ENCODE results near the gene C6orf62.
"Not testable (repeated sequence)": the region's sequence is repeated elsewhere in the genome, so short reads cannot be mapped to it uniquely, and the experiment has no call there.

C6orf62 gene

DNA sequence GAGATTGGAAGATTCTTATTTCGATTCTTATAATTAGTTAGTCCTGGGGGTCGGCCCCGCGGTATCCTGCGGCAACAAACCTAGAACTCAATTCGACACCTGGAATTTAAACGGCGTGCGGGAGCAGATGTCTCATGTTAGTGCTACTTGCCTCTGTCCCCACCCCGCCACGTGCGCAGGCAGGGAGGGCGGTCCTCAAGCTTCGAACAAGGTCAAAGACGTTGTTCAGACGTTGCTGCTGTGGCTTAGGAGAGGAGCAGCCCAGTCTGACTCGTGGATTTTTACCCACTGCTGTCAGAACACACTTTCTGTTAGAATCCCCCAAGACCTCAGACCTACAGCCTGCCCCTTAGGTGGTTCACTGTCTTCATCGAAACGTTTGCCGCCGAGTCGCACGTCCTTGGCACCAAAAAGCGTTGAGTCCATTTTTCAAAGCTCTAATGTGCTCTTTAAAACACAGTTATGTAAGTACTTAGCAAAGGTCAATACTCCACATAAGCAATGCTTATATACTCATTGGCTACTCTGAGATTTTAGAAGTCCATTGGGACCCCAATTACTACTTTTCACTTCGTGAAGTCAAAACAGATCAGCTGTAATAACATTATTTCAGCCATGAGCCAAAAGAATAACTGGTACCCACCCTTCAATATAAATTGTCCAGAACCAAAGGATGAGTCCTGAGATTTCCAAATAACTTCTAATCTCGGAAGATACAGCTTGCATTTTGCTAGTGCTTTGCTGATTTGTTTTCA is 2.7 kb upstream of the C6orf62 start:
- no peak for DNase-seq (ENCODE audit: low spot score in 2 of 2)
- H3K36me3 Mint-ChIP-seq: peaks cover 48% of the 10 kb centered on the region
- ATAC-seq: peak; percentile 82
- H3K4me1 Mint-ChIP-seq: peaks cover 24% of the 10 kb centered on the region
- peak overlapping the region; percentile 99 for H3K4me3 Mint-ChIP-seq
- H3K27ac Mint-ChIP-seq: peak overlapping the region; percentile 99
- H3K9me3 Mint-ChIP-seq: no peaks in the 10 kb centered on the region

DNA sequence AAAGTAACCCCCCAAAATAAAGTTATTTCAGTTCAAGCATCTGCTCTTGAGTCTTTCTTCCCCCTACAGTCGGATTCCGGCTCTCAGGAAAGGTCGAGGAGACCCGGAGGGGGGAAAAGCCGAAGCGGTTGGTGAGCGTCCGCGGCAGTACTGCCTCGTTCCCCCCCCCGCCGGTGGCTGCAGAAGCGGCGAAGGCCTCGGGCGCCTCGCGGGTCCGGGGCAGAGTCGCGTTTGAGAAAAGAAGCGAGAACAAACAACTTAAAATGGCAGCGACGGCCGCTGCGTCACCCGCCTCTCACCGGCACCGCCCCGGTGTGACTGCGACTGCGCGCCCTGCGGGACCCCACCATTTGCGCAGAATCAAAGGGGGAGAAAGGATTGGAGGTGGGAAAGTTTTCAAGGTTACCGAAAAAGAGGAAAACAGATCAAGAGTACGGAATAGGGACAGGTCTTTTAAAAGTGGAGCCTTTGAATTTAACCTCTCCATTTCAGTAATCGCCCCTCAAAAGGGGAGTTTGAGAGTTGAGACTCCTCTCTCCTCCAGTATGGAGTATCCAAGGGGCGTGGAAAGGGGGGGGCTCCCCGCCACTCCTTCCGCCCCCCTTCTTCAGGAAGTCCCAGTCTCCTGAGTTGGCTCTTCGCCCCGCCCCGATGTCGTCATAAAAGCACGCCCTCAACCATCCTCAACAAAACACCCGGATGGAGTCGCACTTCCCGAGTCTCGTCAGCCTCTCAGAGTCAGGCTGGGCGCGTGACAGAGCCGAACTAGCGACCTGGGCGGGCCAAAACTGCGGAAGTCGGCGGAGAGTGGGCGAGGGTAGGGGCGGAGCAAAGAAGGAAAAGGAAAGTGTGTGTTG is 1.9 kb upstream of the C6orf62 start:
- Mint-ChIP-seq H3K4me1 (peaks cover 31% of the 10 kb centered on the region), H3K36me3 (peaks cover 56% of the 10 kb centered on the region), H3K27ac (peak overlapping the region; percentile 99), H3K4me3 (peak overlapping the region; percentile 99), H3K9me3 (no peaks in the 10 kb centered on the region)
- ATAC-seq: peak; percentile 91
- peak; percentile 95 to 99 for DNase-seq (ENCODE audit: low spot score in 2 of 2)

DNA sequence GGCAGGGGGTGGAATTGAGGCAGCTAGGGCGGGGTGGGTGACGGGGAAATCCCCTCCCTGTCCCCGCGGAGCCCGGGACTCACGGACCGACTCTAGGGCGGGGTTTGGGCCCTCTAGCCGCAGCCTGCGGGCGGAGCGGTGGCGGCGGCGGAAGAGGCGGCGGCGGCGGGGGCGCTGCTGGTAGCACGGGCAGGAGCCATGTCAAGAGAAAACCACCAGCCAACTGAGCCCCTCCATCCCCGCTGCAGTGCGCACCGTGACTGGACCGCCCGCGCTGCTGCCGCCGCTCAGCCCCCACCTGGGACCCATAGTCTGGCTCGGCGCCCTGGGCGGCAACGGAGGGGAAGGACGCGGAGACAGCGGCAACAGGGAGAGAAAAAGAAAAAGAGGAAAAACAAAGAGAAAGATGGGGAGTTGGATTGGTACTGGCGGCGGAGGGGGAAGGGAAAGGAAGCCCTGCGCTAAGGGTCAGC is 1.2 kb upstream of the C6orf62 start:
- ATAC-seq: peak; percentile 23
- peaks cover 63% of the 10 kb centered on the region for H3K36me3 Mint-ChIP-seq
- H3K27ac Mint-ChIP-seq: peak overlapping the region; percentile 99
- H3K4me1 Mint-ChIP-seq: peaks cover 37% of the 10 kb centered on the region
- DNase-seq (ENCODE audit: low spot score in 2 of 2): peak; percentile 68 to 86
- no peaks in the 10 kb centered on the region for H3K9me3 Mint-ChIP-seq
- H3K4me3 Mint-ChIP-seq: peak overlapping the region; percentile 99

DNA sequence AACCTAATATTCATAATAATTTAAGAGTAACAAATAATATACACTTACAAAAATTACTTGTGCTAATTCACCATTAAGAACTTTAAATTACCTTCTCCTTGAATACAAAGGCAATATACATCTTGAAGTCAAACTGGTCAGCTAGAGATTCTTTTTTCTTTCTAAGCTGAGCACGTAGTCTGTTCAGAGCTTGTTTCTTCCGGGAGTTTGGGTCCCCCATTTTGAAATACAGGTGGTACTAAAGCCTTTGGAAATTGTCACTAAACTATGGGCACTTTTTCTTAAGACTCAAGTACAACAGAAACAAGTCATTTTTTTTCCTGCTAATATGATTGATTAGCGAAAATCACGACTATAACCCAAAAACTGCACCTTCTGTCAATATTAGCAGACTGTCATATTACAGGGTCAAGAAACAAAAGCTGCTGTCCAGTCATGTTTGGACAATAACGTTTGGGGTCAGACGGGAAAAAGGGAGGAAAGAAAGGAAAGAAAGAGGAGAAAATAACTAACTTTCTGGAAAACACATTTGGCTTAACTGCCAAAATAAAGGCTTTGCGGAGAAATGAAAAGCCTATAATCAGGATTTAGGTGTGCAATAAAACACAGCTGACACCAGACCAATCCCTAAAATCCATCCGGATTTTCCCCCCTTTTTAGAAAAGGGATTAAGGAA is 367 bp downstream of the C6orf62 start:
- Mint-ChIP-seq H3K27ac (peak overlapping the region; percentile 99), H3K4me3 (peak overlapping the region; percentile 99), H3K36me3 (peaks cover 79% of the 10 kb centered on the region), H3K4me1 (peaks cover 50% of the 10 kb centered on the region), H3K9me3 (no peaks in the 10 kb centered on the region)
- DNase-seq (ENCODE audit: low spot score in 2 of 2): no peak
- no peak for ATAC-seq

DNA sequence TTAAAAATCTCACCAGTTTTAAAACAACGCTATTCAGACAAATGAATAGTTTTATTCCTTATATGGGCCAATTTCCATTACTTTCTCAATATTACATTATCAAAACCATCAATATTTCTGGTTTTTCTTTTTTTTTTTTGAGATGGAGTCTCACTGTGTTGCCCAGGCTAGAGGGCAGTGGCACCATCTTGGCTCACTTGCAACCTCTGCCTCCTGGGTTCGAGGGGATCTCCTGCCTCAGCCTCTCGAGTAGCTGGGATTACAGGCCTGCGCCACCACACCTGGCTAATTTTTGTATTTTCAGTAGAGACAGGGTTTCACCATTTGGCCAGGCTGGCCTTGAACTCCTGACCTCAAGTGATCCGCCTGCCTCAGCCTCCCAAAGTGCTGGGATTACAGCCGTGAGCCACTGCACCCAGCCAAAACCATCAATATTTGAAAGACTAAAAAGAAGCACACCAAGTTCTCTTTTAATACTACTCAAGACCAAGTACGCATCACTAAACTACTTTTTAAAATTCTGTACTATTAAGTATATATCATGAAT is 2.3 kb downstream of the C6orf62 start:
- H3K36me3 Mint-ChIP-seq: peaks cover 98% of the 10 kb centered on the region

DNA sequence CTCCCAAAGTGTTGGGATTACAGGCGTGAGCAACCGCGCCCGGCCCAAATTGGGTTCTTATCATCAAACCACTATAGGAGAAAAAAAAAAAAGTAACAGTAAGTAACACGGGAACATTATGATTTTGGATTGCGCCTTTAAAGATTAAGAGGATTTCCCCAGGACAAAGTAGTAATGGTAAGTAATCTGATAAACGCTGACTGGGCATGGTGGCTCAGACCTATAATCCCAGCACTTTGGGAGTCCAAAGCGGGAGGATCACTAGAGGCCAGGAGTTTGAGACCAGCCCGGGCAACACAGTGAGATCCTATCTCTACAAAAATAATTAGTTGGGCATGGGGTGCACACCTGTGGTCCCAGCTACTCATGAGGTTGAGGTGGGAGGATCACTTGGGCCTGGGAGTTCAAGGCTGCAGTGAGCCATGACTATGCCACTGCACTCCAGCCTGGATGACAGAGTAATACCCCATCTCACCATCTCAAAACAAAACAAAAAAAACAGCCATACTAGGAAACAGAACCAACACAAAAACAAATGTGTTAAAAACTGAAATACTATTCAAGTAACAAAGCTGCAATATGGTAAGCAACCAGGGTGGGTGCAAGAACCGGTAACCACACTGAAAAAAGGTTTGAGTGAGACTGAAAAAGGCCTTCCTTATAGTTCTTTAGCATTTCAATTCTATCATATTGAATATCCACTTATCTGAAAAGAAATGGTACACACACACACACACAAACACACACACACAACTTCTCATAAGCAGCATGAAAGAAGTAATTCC is 8.2 kb downstream of the C6orf62 start:
- H3K27ac Mint-ChIP-seq: peak overlapping the region; percentile 79
- H3K4me3 Mint-ChIP-seq: peak overlapping the region; percentile 41
- ATAC-seq (peak; percentile 88), DNase-seq (ENCODE audit: low spot score in 2 of 2) (no peak)
- H3K36me3 Mint-ChIP-seq: peaks cover 100% of the 10 kb centered on the region
- peaks cover 57% of the 10 kb centered on the region for H3K4me1 Mint-ChIP-seq
- no peaks in the 10 kb centered on the region for H3K9me3 Mint-ChIP-seq

More for the DNA sequence above, 2.3 kb downstream of the C6orf62 start:
- not testable (repeated sequence) for ATAC-seq; H3K9me3 Mint-ChIP-seq; DNase-seq (ENCODE audit: low spot score in 2 of 2)
- H3K4me1 Mint-ChIP-seq: peaks cover 66% of the 10 kb centered on the region
- peak overlapping the region; percentile 99 for H3K27ac Mint-ChIP-seq
- peak overlapping the region; percentile 99 for H3K4me3 Mint-ChIP-seq

DNA sequence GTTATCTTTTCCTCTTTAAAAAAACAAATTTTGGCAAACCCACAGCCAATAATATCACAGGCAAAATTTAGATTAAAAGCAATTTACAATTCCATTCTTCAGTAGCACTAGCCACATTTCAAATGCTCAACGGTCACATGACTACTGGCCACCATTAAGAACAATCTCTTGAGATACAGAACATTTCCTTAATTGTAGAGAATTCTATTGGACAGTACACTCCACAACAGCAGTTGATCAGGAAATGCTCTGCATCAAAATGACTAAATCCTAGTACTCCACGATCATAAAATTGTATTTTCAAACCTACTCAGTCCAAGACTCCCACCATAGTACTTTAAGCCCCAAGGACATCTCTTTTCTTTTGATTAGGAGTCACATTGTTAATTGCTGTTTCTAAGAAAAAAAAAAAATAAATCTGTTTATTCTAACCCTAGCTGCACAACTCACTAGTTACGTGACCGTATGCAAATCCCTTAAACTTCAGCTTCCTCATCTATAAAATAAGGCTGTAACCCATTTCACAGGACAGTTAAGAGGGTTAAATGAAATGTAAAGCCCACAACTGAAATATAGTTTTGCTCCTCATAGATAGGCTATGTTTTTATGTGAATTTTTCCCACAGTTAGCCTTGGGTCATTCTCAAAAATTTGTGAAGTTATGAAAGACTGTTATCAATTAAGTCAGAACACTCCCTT is 9.8 kb downstream of the C6orf62 start:
- ATAC-seq: no peak
- Mint-ChIP-seq H3K4me1 (peaks cover 55% of the 10 kb centered on the region), H3K9me3 (no peaks in the 10 kb centered on the region), H3K4me3 (no peak overlapping the region), H3K36me3 (peaks cover 100% of the 10 kb centered on the region), H3K27ac (peak overlapping the region; percentile 3)
- no peak for DNase-seq (ENCODE audit: low spot score in 2 of 2)

DNA sequence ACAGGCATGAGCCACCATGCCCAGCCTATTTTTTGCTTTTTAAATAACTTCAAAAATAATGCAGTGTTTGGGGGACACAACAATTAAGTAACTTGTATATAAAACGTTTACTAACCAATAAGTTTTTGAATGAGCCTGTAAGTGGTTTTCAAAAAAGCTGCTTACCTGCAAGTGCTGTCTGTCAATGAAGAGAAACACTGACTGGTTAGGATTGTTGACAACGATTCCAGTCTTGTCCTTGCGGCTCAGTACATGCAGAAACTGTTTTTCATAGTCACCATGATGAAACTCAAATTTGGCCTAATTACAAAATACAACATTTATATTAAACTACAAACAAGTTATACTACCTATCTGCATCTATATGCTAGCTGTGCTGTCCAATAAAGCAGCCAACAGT is 10.3 kb downstream of the C6orf62 start:
- no peak overlapping the region for H3K4me3 Mint-ChIP-seq
- DNase-seq (ENCODE audit: low spot score in 2 of 2) (no peak), ATAC-seq (no peak)
- no peaks in the 10 kb centered on the region for H3K9me3 Mint-ChIP-seq
- peaks cover 100% of the 10 kb centered on the region for H3K36me3 Mint-ChIP-seq
- peaks cover 55% of the 10 kb centered on the region for H3K4me1 Mint-ChIP-seq
- H3K27ac Mint-ChIP-seq: peak overlapping the region; percentile 3

DNA sequence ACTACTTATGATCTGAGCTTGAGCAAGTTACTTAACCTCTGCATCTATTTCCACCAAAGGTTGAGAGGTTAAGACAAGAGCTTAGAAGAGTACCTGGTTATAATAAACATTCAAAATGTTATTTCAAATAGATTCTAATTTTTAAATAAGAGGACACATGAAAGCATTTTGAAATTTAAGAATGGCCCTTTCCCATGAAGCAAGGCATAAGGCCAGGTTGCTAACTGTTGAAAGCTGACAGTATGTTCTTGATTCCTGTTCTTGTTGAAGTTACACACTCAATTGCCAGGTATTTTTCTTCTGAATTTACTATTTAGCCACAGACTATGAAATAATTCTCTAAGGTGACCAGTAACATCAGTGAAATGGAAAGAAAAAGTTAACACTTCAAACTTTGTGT is 14.5 kb downstream of the C6orf62 start:
- DNase-seq (ENCODE audit: low spot score in 2 of 2) (no peak), ATAC-seq (no peak)
- peaks cover 96% of the 10 kb centered on the region for H3K36me3 Mint-ChIP-seq
- no peaks in the 10 kb centered on the region for H3K9me3 Mint-ChIP-seq
- H3K27ac Mint-ChIP-seq: no peak overlapping the region
- no peak overlapping the region for H3K4me3 Mint-ChIP-seq
- H3K4me1 Mint-ChIP-seq: peaks cover 59% of the 10 kb centered on the region

DNA sequence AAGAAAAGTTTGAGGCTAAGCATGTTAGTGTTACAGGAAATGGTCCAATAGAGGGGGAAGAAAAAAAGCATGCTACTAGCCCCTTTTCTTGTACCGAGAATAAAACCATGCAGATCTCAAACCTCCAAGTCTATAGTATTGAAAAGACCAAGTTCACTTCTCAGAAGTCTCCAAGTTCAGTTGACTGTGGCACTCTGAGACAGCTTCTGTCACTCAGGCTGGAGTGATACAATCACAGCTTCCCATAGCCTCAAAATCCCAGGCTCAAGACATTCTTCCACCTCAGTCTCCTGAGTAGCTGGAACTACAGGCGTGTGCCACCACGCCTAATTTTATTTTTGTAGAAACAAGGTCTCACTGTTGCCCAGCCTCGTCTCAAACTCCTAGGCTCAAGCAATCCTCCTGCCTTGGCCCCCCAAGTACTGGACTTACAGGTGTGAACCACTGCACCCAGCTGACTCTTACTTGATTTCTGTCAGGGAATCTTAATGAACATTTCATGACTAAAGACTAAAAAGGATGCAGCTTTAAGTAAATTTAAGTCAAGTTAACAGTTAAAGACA is 16.2 kb downstream of the C6orf62 start:
- Mint-ChIP-seq H3K27ac (peak overlapping the region; percentile 85), H3K9me3 (no peaks in the 10 kb centered on the region), H3K36me3 (peaks cover 81% of the 10 kb centered on the region), H3K4me3 (no peak overlapping the region), H3K4me1 (peaks cover 62% of the 10 kb centered on the region)
- ATAC-seq (no peak), DNase-seq (ENCODE audit: low spot score in 2 of 2) (no peak)

DNA sequence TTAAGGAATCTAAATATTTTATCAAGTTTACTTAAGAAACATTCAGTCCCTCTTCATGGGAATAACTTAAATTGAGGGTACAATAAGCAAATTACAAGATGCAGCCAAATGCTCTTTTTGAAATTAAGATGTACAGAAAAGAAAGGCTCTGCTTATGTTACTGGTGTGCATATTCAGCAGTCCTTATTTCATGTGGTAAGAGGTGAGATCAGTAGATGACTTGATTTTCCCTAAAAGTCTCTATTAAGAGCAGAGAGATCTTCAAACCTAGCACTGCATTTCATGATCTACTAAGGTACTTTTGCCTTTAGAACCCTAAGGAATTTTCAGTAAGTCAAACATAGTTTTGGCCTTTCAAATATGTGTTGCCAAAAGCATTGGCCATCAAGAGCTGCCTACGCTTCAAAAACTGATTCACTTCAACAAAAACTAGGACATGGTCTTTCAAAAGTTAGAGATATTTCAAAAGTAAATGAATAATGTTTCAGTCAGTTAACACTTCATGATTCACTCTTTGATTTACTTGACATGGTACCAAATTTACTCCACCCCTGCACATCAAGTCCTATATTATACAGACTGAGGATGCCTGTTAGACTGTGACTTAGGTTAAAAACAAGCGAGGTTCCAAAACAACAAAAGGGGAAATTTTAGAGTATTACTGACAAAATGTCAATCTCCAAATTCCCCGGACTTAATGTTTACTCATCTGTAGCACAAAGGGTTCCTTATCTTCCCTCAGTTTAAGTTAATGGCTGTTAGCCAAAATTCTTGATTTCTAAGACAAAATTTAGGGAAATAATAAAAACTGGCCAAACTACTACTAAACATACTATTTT is 19.2 kb downstream of the C6orf62 start:
- Mint-ChIP-seq H3K9me3 (no peaks in the 10 kb centered on the region), H3K4me3 (peak overlapping the region; percentile 21), H3K27ac (peak overlapping the region; percentile 85), H3K4me1 (peaks cover 60% of the 10 kb centered on the region), H3K36me3 (peaks cover 65% of the 10 kb centered on the region)
- no peak for DNase-seq (ENCODE audit: low spot score in 2 of 2)
- peak; percentile 95 for ATAC-seq

DNA sequence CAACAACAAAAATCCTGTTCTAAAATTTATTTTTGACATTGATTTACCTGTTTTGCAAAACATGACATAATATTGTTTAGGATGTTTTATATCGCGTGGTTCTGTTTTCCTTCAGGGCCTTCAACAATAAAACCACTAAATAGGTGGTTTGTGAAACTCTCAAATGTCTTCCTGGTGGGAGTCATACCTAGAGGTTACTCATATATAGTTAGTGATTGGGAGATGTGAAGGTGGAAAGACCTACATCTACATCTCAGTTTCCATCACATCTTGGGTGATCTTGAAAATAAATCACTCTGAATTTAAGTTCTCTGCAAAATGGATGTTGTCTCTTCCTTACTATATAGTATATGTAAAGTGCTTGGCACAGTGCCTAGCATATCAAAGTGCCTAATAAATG is 22.9 kb downstream of the C6orf62 start:
- H3K36me3 Mint-ChIP-seq: peaks cover 28% of the 10 kb centered on the region

DNA sequence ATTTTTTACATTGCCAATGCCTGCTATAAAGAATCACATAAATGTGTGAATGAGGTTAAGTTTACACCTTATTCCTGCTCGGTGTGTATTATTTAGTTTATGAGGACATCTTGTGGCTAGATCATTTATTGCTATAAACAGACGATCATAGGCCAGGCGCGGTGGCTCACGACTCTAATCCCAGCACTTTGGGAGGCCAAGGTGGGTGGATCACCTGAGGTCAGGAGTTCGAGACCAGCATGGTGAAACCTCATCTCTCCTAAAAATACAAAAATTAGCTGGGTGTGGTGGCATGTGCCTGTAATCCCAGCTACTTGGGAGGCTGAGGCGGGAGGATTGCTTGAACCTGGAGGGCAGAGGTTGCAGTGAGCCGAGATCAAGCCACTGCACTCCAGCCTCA is 23.3 kb downstream of the C6orf62 start:
- Mint-ChIP-seq H3K27ac (peak overlapping the region; percentile 78), H3K36me3 (peaks cover 24% of the 10 kb centered on the region), H3K4me1 (peaks cover 46% of the 10 kb centered on the region)
- ATAC-seq (peak; percentile 62), DNase-seq (ENCODE audit: low spot score in 2 of 2) (peak in 1 of 2 donors; percentile 59)
- H3K9me3 Mint-ChIP-seq, H3K4me3 Mint-ChIP-seq: not testable (repeated sequence)

More for the DNA sequence above, 22.9 kb downstream of the C6orf62 start:
- ATAC-seq (peak; percentile 67), DNase-seq (ENCODE audit: low spot score in 2 of 2) (no peak)
- H3K4me3 Mint-ChIP-seq: no peak overlapping the region
- H3K4me1 Mint-ChIP-seq: peaks cover 50% of the 10 kb centered on the region
- H3K9me3 Mint-ChIP-seq: no peaks in the 10 kb centered on the region
- peak overlapping the region; percentile 78 for H3K27ac Mint-ChIP-seq
